Neural progenitor cell (in vitro differentiated cells): ENCODE data around the gene CBLB. TPM values are rescaled to one million over a fixed set of nuclear protein-coding genes. Genes with fewer than 3 reads are reported as not detected.

Source experiments
- DNase-seq: peaks from one replicate; pipeline ENCODE4 v3.0.0-alpha.2; 2016; ENCODE audit warnings: low spot score
- H2AFZ ChIP-seq: fragments of 200-600 bp; sonication (generic); replicated peaks from 2 replicates; pipeline ENCODE4 v1.6.1; 2016; ENCODE audit warnings: antibody characterized with exemption
- H3F3A ChIP-seq: fragments of 200-600 bp; sonication (generic); 2 replicates; pipeline ENCODE4 v1.6.1; 2016; ENCODE audit warnings: antibody characterized with exemption, low read depth
- H3K27ac ChIP-seq: fragments of 200-600 bp; sonication (generic); 2 replicates; pipeline ENCODE4 v1.5.1; 2016; ENCODE audit warnings: mild to moderate bottlenecking
- H3K27me3 ChIP-seq: fragments of 200-600 bp; sonication (generic); 2 replicates; pipeline ENCODE4 v1.6.1; 2016; ENCODE audit warnings: mild to moderate bottlenecking, moderate library complexity
- H3K36me3 ChIP-seq: fragments of 200-600 bp; sonication (generic); 2 replicates; pipeline ENCODE4 v1.5.1; 2016
- H3K4me1 ChIP-seq: fragments of 200-600 bp; sonication (generic); 2 replicates; pipeline ENCODE4 v1.6.1; 2016; ENCODE audit warnings: mixed run types
- H3K4me2 ChIP-seq: fragments of 200-600 bp; sonication (generic); 2 replicates; pipeline ENCODE4 v1.6.1; 2016
- H3K4me3 ChIP-seq: fragments of 200-600 bp; sonication (generic); 2 replicates; pipeline ENCODE4 v1.5.1; 2016
- H3K79me2 ChIP-seq: fragments of 200-600 bp; sonication (generic); 2 replicates; pipeline ENCODE4 v1.6.1; 2016; ENCODE audit warnings: low read depth
- H3K9ac ChIP-seq: fragments of 200-600 bp; sonication (generic); 2 replicates; pipeline ENCODE4 v1.6.1; 2016
- H3K9me3 ChIP-seq: fragments of 200-600 bp; sonication (generic); 2 replicates; pipeline ENCODE4 v1.5.1; 2016; ENCODE audit warnings: low read depth
- H4K20me1 ChIP-seq: fragments of 200-600 bp; sonication (generic); 2 replicates; pipeline ENCODE4 v1.6.1; 2016; ENCODE audit warnings: low read depth
- H3K27ac Mint-ChIP-seq: 3 replicates; pipeline ENCODE4 v1.8.0; 2021; ENCODE audit warnings: mixed read lengths
- H3K27me3 Mint-ChIP-seq: 2 replicates; pipeline ENCODE4 v1.8.0; 2022; ENCODE audit warnings: low read depth, mild to moderate bottlenecking, inconsistent platforms, moderate library complexity, mixed read lengths; ENCODE audit not compliant: insufficient read depth
- H3K36me3 Mint-ChIP-seq: 3 replicates; pipeline ENCODE4 v1.8.0; 2021; ENCODE audit warnings: mixed read lengths
- H3K4me1 Mint-ChIP-seq: 3 replicates; pipeline ENCODE4 v1.8.0; 2021; ENCODE audit warnings: mixed read lengths
- H3K4me3 Mint-ChIP-seq: 3 replicates; pipeline ENCODE4 v1.8.0; 2021; ENCODE audit warnings: mild to moderate bottlenecking, moderate library complexity, mixed read lengths
- H3K9me3 Mint-ChIP-seq: 3 replicates; pipeline ENCODE4 v1.8.0; 2020; ENCODE audit warnings: mixed read lengths
- CTCF ChIP-seq: fragments of 200-600 bp; sonication (generic); IDR thresholded peaks from 2 replicates; pipeline ENCODE4 v1.5.1; 2017; ENCODE audit warnings: antibody characterized with exemption, mild to moderate bottlenecking
- EZH2 ChIP-seq: fragments of 200-600 bp; sonication (generic); IDR thresholded peaks from 2 replicates; pipeline ENCODE4 v1.6.1; 2017; ENCODE audit warnings: antibody characterized with exemption, mild to moderate bottlenecking, moderate library complexity
- EZH2phosphoT487 ChIP-seq: fragments of 200-600 bp; sonication (generic); IDR thresholded peaks from 2 replicates; pipeline ENCODE4 v1.6.1; 2017; ENCODE audit warnings: antibody characterized with exemption
- total RNA-seq: library from RNA; depleted of rRNA; stranded (reverse); fragments of >200 nt; gene quantifications from 2 replicates; pipeline ENCODE4 v1.2.3, GENCODE V29; 2015; ENCODE audit warnings: low replicate concordance

The CBLB gene
- total RNA-seq, 1 donor from 2014 or later = 105 TPM

- Histone ChIP-seq H3K4me2 (no peak overlapping the region), H3K79me2 (peaks cover 10% of the 10 kb centered on the region), H3K9ac (no peak overlapping the region), H3K27ac (no peak overlapping the region), H3K27me3 (no peaks in the 10 kb centered on the region), H3K36me3 (no peaks in the 10 kb centered on the region), H2AFZ (no peak overlapping the region), H4K20me1 (peaks cover 12% of the 10 kb centered on the region), H3K4me1 (peaks cover 10% of the 10 kb centered on the region), H3K9me3 (no peaks in the 10 kb centered on the region), H3K4me3 (no peak overlapping the region), H3F3A (no peaks in the 10 kb centered on the region)
- DNase-seq = no peak
- no peak overlapping the region for H3K27ac Mint-ChIP-seq
- H3K36me3 Mint-ChIP-seq = peaks cover 17% of the 10 kb centered on the region
- peaks cover 4% of the 10 kb centered on the region for H3K4me1 Mint-ChIP-seq
- H3K27me3 Mint-ChIP-seq = no peaks in the 10 kb centered on the region
- H3K9me3 Mint-ChIP-seq = peaks cover 3% of the 10 kb centered on the region
- TF ChIP-seq EZH2phosphoT487 (no peak), EZH2 (no peak), CTCF (no peak)
- H3K4me3 Mint-ChIP-seq = no peak overlapping the region
Measured at GRCh38 chr3:105755121-105755886, 113.5 kb downstream of the CBLB start.

GRCh38 chr3:105752791-105753415, 115.9 kb downstream of the CBLB start:
- no peak overlapping the region for H3K27ac ChIP-seq
- H3K36me3 ChIP-seq = no peaks in the 10 kb centered on the region
- H3K9me3 ChIP-seq = no peaks in the 10 kb centered on the region
- H3K79me2 ChIP-seq = peaks cover 7% of the 10 kb centered on the region
- no peaks in the 10 kb centered on the region for H3K9me3 Mint-ChIP-seq
- peaks cover 10% of the 10 kb centered on the region for H3K4me1 ChIP-seq
- H3K4me1 Mint-ChIP-seq = peaks cover 4% of the 10 kb centered on the region
- H3K9ac ChIP-seq = no peak overlapping the region
- no peaks in the 10 kb centered on the region for H3F3A ChIP-seq
- H2AFZ ChIP-seq = no peak overlapping the region
- DNase-seq = no peak
- no peaks in the 10 kb centered on the region for H3K27me3 Mint-ChIP-seq
- H3K4me2 ChIP-seq = no peak overlapping the region
- H3K36me3 Mint-ChIP-seq = peaks cover 9% of the 10 kb centered on the region
- no peaks in the 10 kb centered on the region for H3K27me3 ChIP-seq
- no peak overlapping the region for H3K4me3 ChIP-seq
- no peak overlapping the region for H3K4me3 Mint-ChIP-seq
- H4K20me1 ChIP-seq = peaks cover 12% of the 10 kb centered on the region
- no peak for TF ChIP-seq CTCF
- TF ChIP-seq EZH2 = no peak
- TF ChIP-seq EZH2phosphoT487 = no peak
- H3K27ac Mint-ChIP-seq = no peak overlapping the region

GRCh38 chr3:105747696-105748095, 121.1 kb downstream of the CBLB start:
- peaks cover 13% of the 10 kb centered on the region for H3K36me3 Mint-ChIP-seq
- Histone ChIP-seq H3K9ac (no peak overlapping the region), H2AFZ (no peak overlapping the region), H3K4me1 (peaks cover 19% of the 10 kb centered on the region), H4K20me1 (peaks cover 9% of the 10 kb centered on the region), H3K4me3 (no peak overlapping the region), H3F3A (no peaks in the 10 kb centered on the region), H3K36me3 (peaks cover 13% of the 10 kb centered on the region), H3K4me2 (no peak overlapping the region), H3K9me3 (no peaks in the 10 kb centered on the region), H3K27ac (peak overlapping the region; percentile 51), H3K27me3 (no peaks in the 10 kb centered on the region), H3K79me2 (peaks cover 4% of the 10 kb centered on the region)
- H3K4me3 Mint-ChIP-seq = no peak overlapping the region
- TF ChIP-seq CTCF (no peak), EZH2phosphoT487 (no peak), EZH2 (no peak)
- no peak for DNase-seq
- peaks cover 8% of the 10 kb centered on the region for H3K4me1 Mint-ChIP-seq
- no peaks in the 10 kb centered on the region for H3K9me3 Mint-ChIP-seq
- H3K27me3 Mint-ChIP-seq = no peaks in the 10 kb centered on the region
- no peak overlapping the region for H3K27ac Mint-ChIP-seq
